Measurements from ENCODE around the gene MAP3K13. TPM values are rescaled to one million over a fixed set of nuclear protein-coding genes. Genes with fewer than 3 reads are reported as not detected.

The MAP3K13 gene
- total RNA-seq, 2 donors from 2014 or later, result 20.4 to 21.1 TPM

- DNase-seq, result no peak
- Histone ChIP-seq H3K9me3 (ENCODE audit: control insufficient read depth, low read length) (no peaks in the 10 kb centered on the region), H3K27ac (ENCODE audit: low read depth, low read length) (no peak overlapping the region), H3K36me3 (ENCODE audit: control insufficient read depth, insufficient read depth, low read length) (no peaks in the 10 kb centered on the region), H3K4me3 (ENCODE audit: low read length) (no peak overlapping the region), H3K27me3 (ENCODE audit: control insufficient read depth, insufficient read depth, low read length, poor library complexity, severe bottlenecking) (peaks cover 48% of the 10 kb centered on the region), H3K4me1 (ENCODE audit: control insufficient read depth, insufficient read depth, low read length) (no peaks in the 10 kb centered on the region), H3K9ac (ENCODE audit: extremely low read depth, low read length, poor library complexity, severe bottlenecking) (no peak overlapping the region)
- peaks cover 56% of the 10 kb centered on the region for H3K27me3 Mint-ChIP-seq (ENCODE audit: insufficient read depth)
- peaks cover 2% of the 10 kb centered on the region for H3K4me1 Mint-ChIP-seq
- no peak overlapping the region for H3K4me3 Mint-ChIP-seq
- TF ChIP-seq, protein P1, sequence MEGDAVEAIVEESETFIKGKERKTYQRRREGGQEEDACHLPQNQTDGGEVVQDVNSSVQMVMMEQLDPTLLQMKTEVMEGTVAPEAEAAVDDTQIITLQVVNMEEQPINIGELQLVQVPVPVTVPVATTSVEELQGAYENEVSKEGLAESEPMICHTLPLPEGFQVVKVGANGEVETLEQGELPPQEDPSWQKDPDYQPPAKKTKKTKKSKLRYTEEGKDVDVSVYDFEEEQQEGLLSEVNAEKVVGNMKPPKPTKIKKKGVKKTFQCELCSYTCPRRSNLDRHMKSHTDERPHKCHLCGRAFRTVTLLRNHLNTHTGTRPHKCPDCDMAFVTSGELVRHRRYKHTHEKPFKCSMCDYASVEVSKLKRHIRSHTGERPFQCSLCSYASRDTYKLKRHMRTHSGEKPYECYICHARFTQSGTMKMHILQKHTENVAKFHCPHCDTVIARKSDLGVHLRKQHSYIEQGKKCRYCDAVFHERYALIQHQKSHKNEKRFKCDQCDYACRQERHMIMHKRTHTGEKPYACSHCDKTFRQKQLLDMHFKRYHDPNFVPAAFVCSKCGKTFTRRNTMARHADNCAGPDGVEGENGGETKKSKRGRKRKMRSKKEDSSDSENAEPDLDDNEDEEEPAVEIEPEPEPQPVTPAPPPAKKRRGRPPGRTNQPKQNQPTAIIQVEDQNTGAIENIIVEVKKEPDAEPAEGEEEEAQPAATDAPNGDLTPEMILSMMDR (conservative IDR thresholded peaks at IDR 0.05), result no peak
- no peak overlapping the region for H3K27ac Mint-ChIP-seq
- H3K36me3 Mint-ChIP-seq (ENCODE audit: low read depth), result no peaks in the 10 kb centered on the region
- 86 to 92% methylated on average over 2 of the region's 2 CpGs for WGBS, 2 experiments (ENCODE audit: insufficient coverage in 1 of 2, insufficient read length in 1 of 2)
- no peaks in the 10 kb centered on the region for H3K9me3 Mint-ChIP-seq
These were observed 1.0 kb upstream of the MAP3K13 start for GRCh38 chr3:185361920-185362319.

GRCh38 chr3:185363662-185364203, 797 bp downstream of the MAP3K13 start:
- Histone ChIP-seq H3K4me3 (ENCODE audit: low read length) (peak overlapping the region; percentile 86), H3K36me3 (ENCODE audit: control insufficient read depth, insufficient read depth, low read length) (no peaks in the 10 kb centered on the region), H3K27me3 (ENCODE audit: control insufficient read depth, insufficient read depth, low read length, poor library complexity, severe bottlenecking) (peaks cover 45% of the 10 kb centered on the region), H3K9ac (ENCODE audit: extremely low read depth, low read length, poor library complexity, severe bottlenecking) (peak overlapping the region; percentile 26), H3K4me1 (ENCODE audit: control insufficient read depth, insufficient read depth, low read length) (no peaks in the 10 kb centered on the region), H3K9me3 (ENCODE audit: control insufficient read depth, low read length) (no peaks in the 10 kb centered on the region), H3K27ac (ENCODE audit: low read depth, low read length) (peak overlapping the region; percentile 64)
- Mint-ChIP-seq H3K4me3 (peak overlapping the region; percentile 57), H3K9me3 (no peaks in the 10 kb centered on the region), H3K4me1 (peaks cover 2% of the 10 kb centered on the region), H3K36me3 (ENCODE audit: low read depth) (no peaks in the 10 kb centered on the region), H3K27me3 (ENCODE audit: insufficient read depth) (peaks cover 58% of the 10 kb centered on the region), H3K27ac (no peak overlapping the region)
- no peak for DNase-seq
- TF ChIP-seq, protein P1 (conservative IDR thresholded peaks at IDR 0.05), result no peak
- WGBS, 2 experiments (ENCODE audit: insufficient coverage in 1 of 2, insufficient read length in 1 of 2), result 7 to 32% methylated on average over 3 to 8 of the region's 8 CpGs

DNA sequence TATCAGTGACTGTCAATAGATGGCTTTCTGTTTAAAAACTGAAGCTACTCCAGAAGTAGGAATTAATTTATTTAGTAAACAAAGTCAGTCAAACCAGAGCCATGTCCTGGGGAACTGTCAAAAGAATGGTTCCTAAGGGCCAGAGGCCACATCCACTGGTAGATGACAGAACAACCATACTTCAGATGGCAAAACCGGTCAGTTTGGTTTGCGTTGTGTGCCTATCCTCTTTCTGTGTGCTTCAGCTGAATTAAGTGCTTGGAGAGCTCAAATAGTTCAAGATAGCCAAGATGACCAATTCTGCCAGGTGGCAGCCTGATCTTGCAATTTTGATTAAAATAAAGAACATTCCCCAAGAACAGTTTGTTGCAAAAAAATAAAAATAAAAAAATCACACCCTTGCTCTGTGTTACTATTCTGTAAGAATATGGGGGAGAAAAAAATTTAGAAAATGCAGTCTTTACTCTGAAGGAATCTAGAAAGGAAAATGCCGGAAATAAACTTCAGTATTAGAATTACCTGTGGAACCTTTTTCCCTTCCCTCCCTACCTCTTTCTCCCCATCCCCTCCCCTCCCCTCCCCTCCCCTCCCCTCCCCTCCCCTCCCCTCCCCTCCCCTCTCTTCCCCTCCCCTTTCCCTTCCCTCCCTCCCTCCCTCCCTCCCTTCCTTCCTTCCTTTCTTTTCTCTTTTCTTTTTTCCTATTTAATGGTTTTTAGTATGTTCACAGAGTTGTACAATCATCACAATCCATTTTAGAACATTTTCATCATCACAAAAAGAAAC, 2.5 kb downstream of the MAP3K13 start:
- H3K9ac ChIP-seq (ENCODE audit: extremely low read depth, low read length, poor library complexity, severe bottlenecking), result no peak overlapping the region
- no peak overlapping the region for H3K4me3 Mint-ChIP-seq
- H3K9me3 ChIP-seq (ENCODE audit: control insufficient read depth, low read length), result no peaks in the 10 kb centered on the region
- no peak for DNase-seq
- H3K27me3 Mint-ChIP-seq (ENCODE audit: insufficient read depth), result peaks cover 65% of the 10 kb centered on the region
- TF ChIP-seq, protein P1 (conservative IDR thresholded peaks at IDR 0.05), result no peak
- H3K27ac Mint-ChIP-seq, result no peak overlapping the region
- H3K27me3 ChIP-seq (ENCODE audit: control insufficient read depth, insufficient read depth, low read length, poor library complexity, severe bottlenecking), result peaks cover 47% of the 10 kb centered on the region
- H3K36me3 Mint-ChIP-seq (ENCODE audit: low read depth), result no peaks in the 10 kb centered on the region
- WGBS, 2 experiments (ENCODE audit: insufficient coverage in 1 of 2, insufficient read length in 1 of 2), result 77 to 89% methylated on average over 2 of the region's 3 CpGs
- H3K4me1 Mint-ChIP-seq, result peaks cover 2% of the 10 kb centered on the region
- no peak overlapping the region for H3K27ac ChIP-seq (ENCODE audit: low read depth, low read length)
- H3K9me3 Mint-ChIP-seq, result no peaks in the 10 kb centered on the region
- H3K36me3 ChIP-seq (ENCODE audit: control insufficient read depth, insufficient read depth, low read length), result no peaks in the 10 kb centered on the region
- peaks cover under 1% of the 10 kb centered on the region for H3K4me1 ChIP-seq (ENCODE audit: control insufficient read depth, insufficient read depth, low read length)
- H3K4me3 ChIP-seq (ENCODE audit: low read length), result no peak overlapping the region
